Fibroblast of the conjunctiva (primary cell): Measurements from ENCODE around the gene G3BP1.
"Not testable (repeated sequence)": the region's sequence is repeated elsewhere in the genome, so short reads cannot be mapped to it uniquely, and the experiment has no call there.

ENCODE experiments used
- DNase-seq: peaks from one replicate; pipeline ENCODE4 v3.0.0-alpha.2; 2010; ENCODE audit warnings: low read depth

G3BP1 gene

GRCh38 chr5:151798674-151799073 lies 26.9 kb downstream of the G3BP1 start:
- DNase-seq = no peak

- no peak for DNase-seq
Measured at GRCh38 chr5:151799407-151799806, 27.7 kb downstream of the G3BP1 start.

GRCh38 chr5:151800532-151800931 lies 28.8 kb downstream of the G3BP1 start:
- DNase-seq = no peak

DNA sequence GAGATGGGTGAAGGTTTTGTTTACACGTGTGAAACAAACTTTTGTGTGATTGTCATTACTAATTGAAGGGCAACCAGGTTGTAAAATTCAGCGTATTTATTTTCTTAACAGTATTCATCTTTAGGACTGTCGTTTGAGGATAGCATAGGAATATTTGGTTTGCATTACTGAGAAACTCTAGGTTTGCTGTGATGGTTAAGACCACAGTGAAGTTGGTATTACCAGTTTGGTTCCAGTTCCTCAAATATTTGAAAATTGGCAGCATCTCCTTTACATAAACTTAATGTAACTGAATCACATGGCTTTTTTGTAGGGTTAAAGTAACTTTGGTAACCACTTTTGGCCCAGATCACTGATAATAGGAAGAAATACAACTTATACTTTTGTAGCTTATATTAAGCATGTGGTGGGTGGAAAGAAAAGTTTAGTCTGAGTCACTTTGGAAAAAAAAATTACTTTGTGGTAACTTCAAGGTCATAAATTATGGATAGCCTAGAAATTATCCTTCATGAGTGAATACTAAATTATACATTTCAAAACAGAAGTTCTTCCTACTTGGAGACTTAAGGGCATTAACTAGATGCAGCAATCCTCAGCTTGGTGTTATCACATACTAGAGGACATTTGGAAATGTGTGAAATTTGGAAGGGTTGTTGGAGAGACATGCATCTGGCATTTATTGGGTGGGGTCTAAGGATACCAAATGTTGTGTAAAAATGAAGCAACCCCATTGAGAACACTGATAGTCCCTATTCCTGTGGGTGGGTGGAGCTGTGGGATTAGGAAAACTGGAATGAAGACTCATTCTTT lies 33.9 kb downstream of the G3BP1 start:
- no peak for DNase-seq

DNA sequence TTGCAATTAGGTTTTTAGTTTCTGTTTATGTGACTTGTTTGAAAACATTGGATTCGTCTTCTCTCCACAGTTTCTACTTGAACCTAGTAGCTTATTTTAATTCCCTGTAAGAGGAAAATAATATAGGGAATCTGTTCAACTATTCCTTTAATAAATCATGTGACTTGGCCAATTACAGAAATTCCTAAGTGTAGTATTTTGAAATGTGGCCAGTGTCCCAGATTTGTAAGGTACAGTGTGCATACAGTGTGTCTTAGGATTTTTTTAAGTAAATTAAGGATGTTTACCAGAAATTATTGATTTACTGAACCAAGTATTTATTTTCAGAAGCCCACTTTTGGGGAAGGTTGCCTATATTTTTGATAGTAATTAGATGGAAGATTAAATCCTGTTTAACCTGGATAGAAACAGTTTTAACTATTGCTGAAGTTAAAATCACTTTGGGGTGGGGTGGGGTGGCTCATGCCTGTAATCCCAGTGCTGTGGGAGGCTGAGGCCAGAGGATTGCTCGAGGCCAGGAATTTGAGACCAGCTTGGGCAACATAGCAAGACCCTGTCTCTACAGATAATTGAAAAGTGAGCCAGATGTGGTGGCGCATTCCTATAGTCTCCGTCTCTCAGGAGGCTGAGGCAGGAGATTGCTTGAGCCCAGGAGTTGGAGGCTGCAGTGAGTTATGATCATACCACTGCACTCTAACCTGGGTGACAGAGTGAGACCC lies 36.9 kb downstream of the G3BP1 start:
- DNase-seq = no peak

DNA sequence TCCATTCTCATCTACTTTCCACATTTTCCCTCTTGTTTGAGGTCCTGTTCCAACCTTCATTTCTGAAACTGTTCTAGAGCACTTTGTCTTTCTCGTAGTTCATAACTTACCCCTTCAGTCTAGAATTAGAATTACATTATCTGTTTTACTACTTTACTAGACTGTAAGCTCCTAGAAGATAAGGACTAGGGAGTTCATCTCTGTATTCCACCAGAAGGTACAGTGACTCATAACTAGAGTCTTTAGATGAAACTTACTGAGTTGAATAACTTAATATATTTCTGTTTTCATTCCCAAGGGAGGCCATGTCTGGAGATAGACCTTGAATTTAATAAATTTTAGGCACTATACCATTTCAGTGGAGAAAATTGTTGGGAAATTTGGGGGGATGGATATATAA lies 38.7 kb downstream of the G3BP1 start:
- no peak for DNase-seq

GRCh38 chr5:151810897-151811296 lies 39.1 kb downstream of the G3BP1 start:
- DNase-seq = no peak

GRCh38 chr5:151811593-151812321 lies 40.0 kb downstream of the G3BP1 start:
- DNase-seq = peak; percentile 43

DNA sequence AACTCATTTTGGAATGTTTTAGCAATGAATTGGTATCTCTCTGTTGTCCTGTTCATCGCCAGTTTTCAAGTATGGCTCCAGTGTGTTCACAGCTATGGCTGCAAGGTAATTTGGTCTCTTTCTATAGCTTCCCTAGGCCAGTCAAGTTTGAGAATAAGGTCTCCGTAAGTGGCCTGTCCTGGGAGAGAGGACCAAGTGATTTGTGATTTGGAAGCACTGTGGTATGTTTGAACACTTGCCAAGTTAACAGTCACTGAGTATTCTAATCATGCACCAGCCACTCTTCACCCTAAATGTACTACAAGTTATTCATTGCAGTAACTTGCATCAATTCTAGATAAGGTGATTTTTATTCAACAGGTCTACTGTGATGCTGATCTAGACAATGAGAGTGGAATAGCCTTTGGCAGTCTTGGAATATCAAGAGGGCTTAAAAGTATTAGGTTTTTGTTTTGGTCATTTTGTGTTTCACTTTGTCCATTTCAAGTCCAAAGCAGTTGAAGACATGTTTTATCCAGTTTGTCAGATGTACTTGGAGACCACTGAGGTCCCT lies 41.1 kb downstream of the G3BP1 start:
- DNase-seq = no peak

- DNase-seq = no peak
Measured at GRCh38 chr5:151815051-151815450, 43.3 kb downstream of the G3BP1 start.

DNA sequence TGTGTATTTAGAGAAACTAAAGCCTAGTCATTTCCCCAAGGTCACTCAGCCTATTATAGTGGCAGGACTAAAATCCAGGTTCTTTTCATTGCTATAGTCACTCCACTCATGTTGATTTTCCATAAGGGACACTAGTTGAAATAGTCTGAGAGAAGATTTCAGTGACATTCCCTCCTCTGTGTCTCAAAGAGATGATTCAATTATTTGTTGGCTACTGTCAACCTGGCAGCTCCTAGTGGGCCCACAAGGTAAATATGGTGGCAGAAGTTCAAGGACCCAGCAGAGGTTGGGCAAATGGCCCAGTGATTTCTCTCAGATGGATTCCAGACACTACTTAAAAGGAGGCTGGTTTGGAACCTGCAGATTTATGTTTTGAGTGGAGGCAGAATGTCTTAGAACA lies 48.1 kb downstream of the G3BP1 start:
- DNase-seq = no peak

GRCh38 chr5:151820271-151820670 lies 48.5 kb downstream of the G3BP1 start:
- no peak for DNase-seq

GRCh38 chr5:151820903-151821302 lies 49.1 kb downstream of the G3BP1 start:
- no peak for DNase-seq

- DNase-seq = no peak
Measured at GRCh38 chr5:151822141-151822540, 50.4 kb downstream of the G3BP1 start.

DNA sequence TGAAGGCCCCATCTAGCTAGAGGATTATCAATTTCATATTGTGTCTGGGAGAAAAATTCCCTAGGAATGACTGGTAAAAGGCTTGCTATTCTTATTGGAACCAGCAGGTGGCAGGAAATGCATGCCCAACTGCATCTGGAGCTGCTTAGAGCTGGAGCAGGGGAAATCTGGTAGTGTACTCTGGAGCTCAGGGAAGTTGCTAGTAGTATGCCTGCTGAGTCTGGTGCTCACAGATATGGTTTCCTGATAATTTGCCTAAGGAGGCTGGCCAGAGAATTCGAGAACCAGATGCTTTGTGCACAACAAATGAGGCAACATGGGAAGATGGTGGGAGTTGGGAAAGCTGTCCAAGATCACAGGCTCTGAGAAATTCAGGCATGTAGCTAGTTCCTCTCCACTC lies 53.7 kb downstream of the G3BP1 start:
- DNase-seq = peak; percentile 70

DNA sequence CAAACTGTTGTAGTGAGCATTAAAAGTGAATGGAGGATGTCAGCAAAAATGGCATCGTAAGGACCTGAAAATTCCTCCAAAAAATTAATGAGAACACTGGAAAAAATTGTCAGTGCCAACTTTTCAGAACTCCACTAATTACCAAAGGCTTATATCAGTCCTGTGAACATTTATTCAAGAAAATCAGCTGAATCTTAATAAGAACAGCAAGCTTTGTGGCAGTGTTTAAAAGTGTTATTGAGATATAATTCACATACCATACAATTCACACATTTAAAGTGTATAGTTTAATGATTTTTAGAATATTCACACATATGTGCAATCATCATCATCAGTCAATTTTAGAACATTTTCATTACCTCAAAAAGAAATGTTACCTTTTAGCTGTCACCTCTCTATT lies 57.6 kb downstream of the G3BP1 start:
- no peak for DNase-seq

DNA sequence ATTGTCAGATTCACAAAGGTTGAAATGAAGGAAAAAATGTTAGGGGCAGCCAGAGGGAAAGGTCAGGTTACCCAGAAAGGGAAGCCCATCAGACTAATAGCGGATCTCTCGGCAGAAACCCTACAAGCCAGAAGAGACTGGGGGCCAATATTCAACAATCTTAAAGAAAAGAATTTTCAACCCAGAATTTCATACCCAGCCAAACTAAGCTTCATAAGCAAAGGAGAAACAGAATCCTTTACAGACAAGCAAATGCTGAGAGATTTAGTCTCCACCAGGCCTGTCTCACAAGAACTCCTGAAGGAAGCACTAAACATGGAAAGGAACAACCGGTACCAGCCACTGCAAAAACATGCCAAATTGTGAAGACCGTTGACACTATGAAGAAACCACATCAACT lies 61.1 kb downstream of the G3BP1 start:
- DNase-seq = not testable (repeated sequence)

DNA sequence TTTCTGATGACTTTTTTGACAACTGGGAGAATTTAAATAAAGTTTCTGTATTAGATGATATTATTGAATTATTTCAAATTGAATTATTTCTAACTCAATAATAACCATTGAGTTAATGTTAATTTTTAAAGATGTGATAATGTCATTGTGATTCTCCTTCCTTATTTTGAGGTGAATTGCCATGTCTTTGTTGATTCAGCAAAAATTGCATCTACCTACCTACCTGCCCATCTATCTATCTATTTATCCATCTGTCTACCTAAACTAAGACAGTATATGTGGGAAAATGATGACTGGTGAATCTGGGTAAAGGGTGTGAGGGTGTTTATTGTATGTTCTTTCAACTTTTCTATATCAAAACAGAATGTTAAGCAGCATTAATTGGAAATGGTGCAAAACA lies 75.0 kb downstream of the G3BP1 start:
- no peak for DNase-seq

DNA sequence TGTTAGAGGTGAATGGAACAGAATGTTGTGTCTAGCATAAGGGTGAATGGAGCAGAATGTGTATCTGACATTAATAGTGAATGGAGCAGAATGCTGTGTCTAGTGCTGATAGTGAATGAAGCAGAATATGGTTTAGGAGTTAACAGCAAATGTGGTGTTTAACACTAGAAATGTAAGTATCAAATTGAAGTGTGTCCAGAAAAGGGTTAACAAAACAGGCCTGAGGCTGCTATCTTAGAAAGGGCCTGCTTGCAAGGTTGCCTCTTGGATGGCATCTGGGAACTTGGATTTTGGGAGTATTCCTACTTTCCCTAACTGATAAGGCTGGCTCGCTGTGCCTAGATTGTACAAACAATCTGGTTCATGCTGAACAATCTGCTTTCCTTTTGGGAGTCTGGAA lies 76.1 kb downstream of the G3BP1 start:
- no peak for DNase-seq

DNA sequence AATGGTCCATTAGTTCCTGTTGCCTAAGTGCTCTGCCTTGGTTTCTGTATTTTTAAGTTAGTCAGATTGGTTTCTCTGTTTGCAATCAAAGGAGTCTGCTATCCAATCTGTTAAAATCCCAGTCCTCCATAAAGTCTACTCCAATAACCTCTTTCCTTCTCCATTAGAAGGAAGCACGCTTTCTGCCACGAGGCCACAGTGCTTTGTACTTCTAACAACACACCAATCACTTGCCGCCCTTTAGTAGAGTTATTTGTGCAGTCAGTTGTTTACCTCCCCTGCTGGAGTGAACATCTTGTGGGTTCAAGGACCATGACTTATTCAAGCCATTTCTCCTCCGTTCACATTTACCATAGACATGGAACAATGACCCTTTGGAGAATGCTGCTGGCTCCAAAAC lies 83.9 kb downstream of the G3BP1 start:
- DNase-seq = no peak

DNA sequence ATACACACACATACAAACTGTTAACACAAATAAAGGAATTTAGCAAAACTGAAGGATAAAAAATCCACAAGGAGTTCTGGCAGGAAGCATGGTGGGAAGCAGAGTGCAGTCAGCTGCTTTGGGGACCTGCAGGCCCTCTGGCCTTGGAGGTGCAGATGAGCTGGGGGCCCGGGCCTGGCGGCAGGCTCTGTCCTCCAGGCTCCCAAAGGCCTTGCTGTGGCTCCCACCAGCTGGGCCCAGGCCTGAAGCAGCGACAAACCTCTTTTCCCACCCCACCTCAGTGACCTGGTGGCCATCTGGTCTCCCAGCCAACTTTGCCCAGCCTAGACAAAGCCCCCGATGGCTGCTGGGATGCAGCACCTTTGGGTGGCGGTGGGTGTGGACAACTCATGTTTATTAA lies 85.1 kb downstream of the G3BP1 start:
- no peak for DNase-seq

DNA sequence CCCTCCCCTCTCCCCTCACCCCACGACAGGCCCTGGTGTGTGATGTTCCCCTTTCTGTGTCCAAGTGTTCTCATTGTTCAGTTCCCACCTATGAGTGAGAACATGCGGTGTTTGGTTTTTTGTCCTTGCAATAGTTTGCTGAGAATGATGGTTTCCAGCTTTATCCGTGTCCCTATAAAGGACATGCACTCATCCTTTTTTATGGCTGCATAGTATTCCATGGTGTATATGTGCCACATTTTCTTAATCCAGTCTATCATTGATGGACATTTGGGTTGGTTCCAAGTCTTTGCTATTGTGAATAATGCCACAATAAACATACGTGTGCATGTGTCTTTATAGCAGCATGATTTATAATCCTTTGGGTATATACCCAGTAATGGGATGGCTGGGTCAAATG lies 89.1 kb downstream of the G3BP1 start:
- DNase-seq = not testable (repeated sequence)
